Brain microvascular endothelial cell (primary cell): Measurements from ENCODE around the gene CEP72.
A peak's percentile ranks its signal among the peaks of the same experiment; 100 is the strongest.

ENCODE experiments used
- DNase-seq: peaks from one replicate; pipeline ENCODE4 v3.0.0-alpha.2; 2020
- H3K27ac ChIP-seq: fragments of 250-450 bp; sonication (Bioruptor Pico); 2 replicates; pipeline ENCODE4 v1.5.1; 2020; ENCODE audit warnings: mild to moderate bottlenecking, moderate library complexity
- H3K27me3 ChIP-seq: fragments of 250-450 bp; sonication (Bioruptor Pico); replicated peaks from 2 replicates; pipeline ENCODE4 v1.5.1; 2020; ENCODE audit warnings: mild to moderate bottlenecking
- H3K36me3 ChIP-seq: fragments of 250-450 bp; sonication (Bioruptor Pico); replicated peaks from 2 replicates; pipeline ENCODE4 v1.5.1; 2020; ENCODE audit warnings: mild to moderate bottlenecking
- H3K4me3 ChIP-seq: 2 replicates; pipeline ENCODE4 v1.5.1; 2011; ENCODE audit warnings: low read depth, mild to moderate bottlenecking, control low read depth, low read length, moderate library complexity
- CTCF ChIP-seq: IDR thresholded peaks from 2 replicates; pipeline ENCODE4 v1.5.1; 2011; ENCODE audit warnings: low read depth, mild to moderate bottlenecking, moderate library complexity, low read length, control low read depth, inconsistent platforms; ENCODE audit errors: missing control alignments
- in situ Hi-C: cut with HindIII; loops from 2 replicates; pipeline ENCODE4 v1.10.0; 2017; ENCODE audit warnings: low sequenced_read_pairs, low pct_ligation_motif_present

CEP72 gene

GRCh38 chr5:672329-673160, 60.4 kb downstream of the CEP72 start:
- Histone ChIP-seq H3K27me3 (peaks cover 6% of the 10 kb centered on the region), H3K4me3 (no peak overlapping the region), H3K27ac (peak overlapping the region; percentile 37), H3K36me3 (no peaks in the 10 kb centered on the region)
- no peak for TF ChIP-seq CTCF
- in situ Hi-C loops = no loop called here
- DNase-seq = peak; percentile 94

GRCh38 chr5:673161-673830, 61.2 kb downstream of the CEP72 start:
- no peak for DNase-seq
- H3K36me3 ChIP-seq = no peaks in the 10 kb centered on the region
- no peak overlapping the region for H3K27ac ChIP-seq
- H3K4me3 ChIP-seq = no peak overlapping the region
- H3K27me3 ChIP-seq = peaks cover 6% of the 10 kb centered on the region
- no peak for TF ChIP-seq CTCF
- in situ Hi-C loops = no loop called here

DNA sequence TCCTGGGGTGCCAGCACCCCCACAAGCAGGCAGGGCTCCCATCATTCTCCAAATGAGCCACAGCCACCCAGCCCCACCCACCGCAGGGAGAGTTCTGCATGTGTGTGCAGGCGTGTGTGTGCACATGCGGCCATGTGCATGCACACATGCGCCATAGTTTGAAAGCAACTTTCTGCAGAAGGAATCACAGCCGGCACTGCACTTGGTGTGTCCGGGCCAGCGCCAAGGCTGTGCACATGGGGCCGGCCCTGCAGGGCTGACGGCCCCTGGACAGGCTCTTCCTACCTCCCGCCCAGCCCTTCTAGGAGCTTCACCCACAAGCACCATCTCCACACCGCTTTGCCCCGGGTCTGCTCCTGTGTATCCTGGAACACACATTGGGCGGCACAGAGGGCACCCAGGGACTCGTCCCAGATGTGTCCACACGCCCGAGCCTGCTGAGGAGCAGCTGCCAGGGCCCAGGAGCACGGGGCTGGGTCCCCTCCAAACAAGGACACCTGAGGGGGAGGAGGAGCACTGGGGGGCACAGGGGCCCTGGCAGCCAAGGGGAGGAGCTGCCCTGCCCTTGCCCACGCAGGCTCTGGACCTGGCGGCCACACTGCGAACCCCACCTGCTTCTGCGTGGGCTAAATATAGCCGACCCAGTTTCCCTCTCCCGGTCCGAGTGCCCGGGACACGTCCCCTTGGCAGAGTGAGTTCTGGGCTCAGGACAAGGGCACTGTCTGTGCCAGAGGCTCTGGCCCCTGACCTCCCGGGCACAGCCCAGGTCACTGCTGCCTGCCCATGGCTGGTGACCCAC, 61.9 kb downstream of the CEP72 start:
- TF ChIP-seq CTCF = no peak

GRCh38 chr5:674630-675011, 62.5 kb downstream of the CEP72 start:
- in situ Hi-C loops = no loop called here
- DNase-seq = no peak
- peaks cover 6% of the 10 kb centered on the region for H3K27me3 ChIP-seq
- no peak for TF ChIP-seq CTCF
- H3K4me3 ChIP-seq = no peak overlapping the region
- no peaks in the 10 kb centered on the region for H3K36me3 ChIP-seq
- H3K27ac ChIP-seq = no peak overlapping the region

More for the DNA sequence above, 61.9 kb downstream of the CEP72 start:
- no peak for DNase-seq
- in situ Hi-C loops = no loop called here
- Histone ChIP-seq H3K36me3 (no peaks in the 10 kb centered on the region), H3K27me3 (peaks cover 6% of the 10 kb centered on the region), H3K27ac (no peak overlapping the region), H3K4me3 (no peak overlapping the region)

- H3K36me3 ChIP-seq = no peaks in the 10 kb centered on the region
- in situ Hi-C loops = no loop called here
Measured at GRCh38 chr5:675111-675870, 63.2 kb downstream of the CEP72 start.

More at GRCh38 chr5:675111-675870, 63.2 kb downstream of the CEP72 start:
- peaks cover 6% of the 10 kb centered on the region for H3K27me3 ChIP-seq
- no peak overlapping the region for H3K27ac ChIP-seq
- no peak for DNase-seq
- no peak for TF ChIP-seq CTCF
- H3K4me3 ChIP-seq = no peak overlapping the region
